Measurements from ENCODE around the gene EVC.
A peak's percentile ranks its signal among the peaks of the same experiment; 100 is the strongest.

The EVC gene

GRCh38 chr4:5770051-5770450 is 59.0 kb downstream of the EVC start:
- Histone ChIP-seq H3K9me3 (no peaks in the 10 kb centered on the region), H3K27me3 (no peaks in the 10 kb centered on the region), H3K4me3 (no peak overlapping the region), H3K4me1 (peaks cover 0 to 7% (median 0%) of the 10 kb centered on the region in 4 donors), H3K27ac (no peak overlapping the region), H3K36me3 (peaks cover 0 to 57% (median 7%) of the 10 kb centered on the region in 3 donors)
- intact Hi-C loops (cut with DNase I; ENCODE audit: low total_unique reads), result no loop called here
- DNase-seq, result peak in 1 of 2 donors; percentile 12
- TF ChIP-seq CTCF (IDR thresholded peaks at IDR 0.05), result no peak

- intact Hi-C loops (cut with DNase I; ENCODE audit: low total_unique reads), result no loop called here
- peak in 1 of 2 donors; percentile 41 for DNase-seq
- Histone ChIP-seq H3K27ac (no peak overlapping the region), H3K27me3 (no peaks in the 10 kb centered on the region), H3K4me1 (peaks cover 0 to 7% (median 0%) of the 10 kb centered on the region in 4 donors), H3K4me3 (no peak overlapping the region), H3K9me3 (peaks cover 0 to 13% (median 5%) of the 10 kb centered on the region in 3 donors), H3K36me3 (peaks cover 9 to 60% (median 21%) of the 10 kb centered on the region in 3 donors)
- no peak for TF ChIP-seq CTCF (IDR thresholded peaks at IDR 0.05)
Observed at GRCh38 chr4:5772528-5773270, 61.7 kb downstream of the EVC start.

GRCh38 chr4:5773271-5773555 is 62.2 kb downstream of the EVC start:
- H3K27me3 ChIP-seq, result no peaks in the 10 kb centered on the region
- H3K36me3 ChIP-seq, result peaks cover 9 to 58% (median 18%) of the 10 kb centered on the region in 3 donors
- no peak overlapping the region for H3K27ac ChIP-seq
- intact Hi-C loops (cut with DNase I; ENCODE audit: low total_unique reads), result no loop called here
- no peak overlapping the region for H3K4me3 ChIP-seq
- peaks cover 0 to 13% (median 5%) of the 10 kb centered on the region in 3 donors for H3K9me3 ChIP-seq
- DNase-seq, result no peak
- no peak for TF ChIP-seq CTCF (IDR thresholded peaks at IDR 0.05)
- H3K4me1 ChIP-seq, result peaks cover 0 to 7% (median 0%) of the 10 kb centered on the region in 4 donors

- Histone ChIP-seq H3K9me3 (peaks cover 0 to 13% (median 5%) of the 10 kb centered on the region in 3 donors), H3K36me3 (peaks cover 9 to 45% (median 18%) of the 10 kb centered on the region in 3 donors), H3K4me3 (no peak overlapping the region), H3K4me1 (peaks cover 0 to 7% (median 0%) of the 10 kb centered on the region in 4 donors), H3K27me3 (no peaks in the 10 kb centered on the region), H3K27ac (peak overlapping the region in 1 of 2 donors; percentile 16)
- intact Hi-C loops (cut with DNase I; ENCODE audit: low total_unique reads), result no loop called here
- no peak for TF ChIP-seq CTCF (IDR thresholded peaks at IDR 0.05)
- peak in 1 of 2 donors; percentile 24 for DNase-seq
Observed at GRCh38 chr4:5774416-5775036, 63.5 kb downstream of the EVC start.

- no peak for DNase-seq
- H3K9me3 ChIP-seq, result peaks cover 0 to 13% (median 5%) of the 10 kb centered on the region in 3 donors
- TF ChIP-seq CTCF (IDR thresholded peaks at IDR 0.05), result no peak
Observed at GRCh38 chr4:5776510-5776909, 65.5 kb downstream of the EVC start.

More at GRCh38 chr4:5776510-5776909, 65.5 kb downstream of the EVC start:
- intact Hi-C loops (cut with DNase I; ENCODE audit: low total_unique reads), result no loop called here
- Histone ChIP-seq H3K4me1 (peaks cover 0 to 7% (median 0%) of the 10 kb centered on the region in 4 donors), H3K36me3 (peaks cover 9 to 34% (median 18%) of the 10 kb centered on the region in 3 donors), H3K27ac (no peak overlapping the region), H3K27me3 (no peaks in the 10 kb centered on the region), H3K4me3 (no peak overlapping the region)
